Measurements from ENCODE around the gene CPVL.

- TF ChIP-seq, protein P1, sequence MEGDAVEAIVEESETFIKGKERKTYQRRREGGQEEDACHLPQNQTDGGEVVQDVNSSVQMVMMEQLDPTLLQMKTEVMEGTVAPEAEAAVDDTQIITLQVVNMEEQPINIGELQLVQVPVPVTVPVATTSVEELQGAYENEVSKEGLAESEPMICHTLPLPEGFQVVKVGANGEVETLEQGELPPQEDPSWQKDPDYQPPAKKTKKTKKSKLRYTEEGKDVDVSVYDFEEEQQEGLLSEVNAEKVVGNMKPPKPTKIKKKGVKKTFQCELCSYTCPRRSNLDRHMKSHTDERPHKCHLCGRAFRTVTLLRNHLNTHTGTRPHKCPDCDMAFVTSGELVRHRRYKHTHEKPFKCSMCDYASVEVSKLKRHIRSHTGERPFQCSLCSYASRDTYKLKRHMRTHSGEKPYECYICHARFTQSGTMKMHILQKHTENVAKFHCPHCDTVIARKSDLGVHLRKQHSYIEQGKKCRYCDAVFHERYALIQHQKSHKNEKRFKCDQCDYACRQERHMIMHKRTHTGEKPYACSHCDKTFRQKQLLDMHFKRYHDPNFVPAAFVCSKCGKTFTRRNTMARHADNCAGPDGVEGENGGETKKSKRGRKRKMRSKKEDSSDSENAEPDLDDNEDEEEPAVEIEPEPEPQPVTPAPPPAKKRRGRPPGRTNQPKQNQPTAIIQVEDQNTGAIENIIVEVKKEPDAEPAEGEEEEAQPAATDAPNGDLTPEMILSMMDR (IDR thresholded peaks at IDR 0.05 in 8 of 11, conservative IDR thresholded peaks at IDR 0.05 in 3 of 11), result no peak
- no peak for TF ChIP-seq POLR2A (IDR thresholded peaks at IDR 0.05)
Observed at GRCh38 chr7:29116361-29117200, 29.8 kb downstream of the CPVL start.
